ENCODE measurements around the gene TTYH2. TPM values are rescaled to one million over a fixed set of nuclear protein-coding genes. Genes with fewer than 3 reads are reported as not detected.

The TTYH2 gene
- total and polyA plus RNA-seq, 2 of the 4 experiments (the other 2 are of a cell fraction) = 2.3 to 6.8 TPM

- Histone ChIP-seq H2AK9ac (replicated peaks; ENCODE audit: low read depth, low read length, poor library complexity) (no peak overlapping the region), H3K9me1 (ENCODE audit: insufficient read depth, low read length) (no peaks in the 10 kb centered on the region), H3K4me2 (ENCODE audit: low read depth, low read length) (no peak overlapping the region), H3K4me3 (ENCODE audit: insufficient read depth, low read depth, low read length) (no peak overlapping the region), H2BK20ac (ENCODE audit: low read depth, low read length) (no peak overlapping the region), H3K14ac (replicated peaks; ENCODE audit: low read depth, low read length) (no peak overlapping the region), H3K4ac (ENCODE audit: low read depth, low read length) (no peak overlapping the region), H3K56ac (ENCODE audit: extremely low read depth, insufficient read depth, low read length) (no peak overlapping the region), H2BK5ac (ENCODE audit: low read depth, low read length, poor library complexity, severe bottlenecking) (no peak overlapping the region), H4K5ac (ENCODE audit: low read depth, low read length) (no peak overlapping the region), H3K18ac (ENCODE audit: low read depth, low read length) (no peak overlapping the region), H4K20me1 (ENCODE audit: insufficient read depth, low read length) (no peaks in the 10 kb centered on the region), H4K8ac (ENCODE audit: low read depth in 2 of 2, low read length in 2 of 2) (no peak overlapping the region), H3K36me3 (ENCODE audit: control insufficient read depth, insufficient read depth, low read length) (no peaks in the 10 kb centered on the region), H3K4me1 (ENCODE audit: control insufficient read depth, insufficient read depth, low read length) (no peaks in the 10 kb centered on the region), H2AFZ (replicated peaks; ENCODE audit: low read length, poor library complexity) (no peak overlapping the region), H3K27ac (ENCODE audit: insufficient read depth, low read length) (no peak overlapping the region), H3K23ac (ENCODE audit: low read depth, low read length) (no peak overlapping the region), H2BK15ac (ENCODE audit: low read depth, low read length) (no peak overlapping the region), H2BK120ac (ENCODE audit: low read depth, low read length) (no peak overlapping the region), H3K79me1 (ENCODE audit: low read depth in 1 of 2, low read length in 2 of 2) (no peaks in the 10 kb centered on the region), H4K91ac (ENCODE audit: insufficient read depth, low read depth, low read length) (no peak overlapping the region), H3K9ac (ENCODE audit: low read depth, low read length) (no peak overlapping the region), H3K27me3 (ENCODE audit: control insufficient read depth, insufficient read depth, low read length) (no peaks in the 10 kb centered on the region), H3K9me3 (ENCODE audit: control insufficient read depth, insufficient read depth, low read length) (no peaks in the 10 kb centered on the region), H2AK5ac (ENCODE audit: low read depth, low read length) (no peak overlapping the region)
- ChIA-PET POLR2A (ENCODE audit: unreplicated experiment) (no interaction called here), CTCF (no interaction called here)
- WGBS, 2 experiments (ENCODE audit: extremely low coverage in 2 of 2, insufficient read length in 1 of 2) = 60% methylated on average over 2 of the region's 11 CpGs; no CpG with 5 or more reads in 1 of the 2 experiments
- ATAC-seq (ENCODE audit: low read depth) (no peak), DNase-seq (no peak)
- TF ChIP-seq CHD1 (IDR thresholded peaks at IDR 0.05; ENCODE audit: low read depth, low read length) = no peak
- TF ChIP-seq MXI1 (IDR thresholded peaks at IDR 0.05; ENCODE audit: borderline replicate concordance, low read depth, low read length) = no peak
- no peak for TF ChIP-seq POLR2A (IDR thresholded peaks at IDR 0.05; ENCODE audit: low read depth, low read length)
- TF ChIP-seq SMC3 (IDR thresholded peaks at IDR 0.05; ENCODE audit: low read depth, low read length) = no peak
- TF ChIP-seq RAD21 (IDR thresholded peaks at IDR 0.05; ENCODE audit: low read length) = no peak
- TF ChIP-seq MAZ (IDR thresholded peaks at IDR 0.05; ENCODE audit: borderline replicate concordance, low read depth, low read length) = no peak
- TF ChIP-seq, protein P1, sequence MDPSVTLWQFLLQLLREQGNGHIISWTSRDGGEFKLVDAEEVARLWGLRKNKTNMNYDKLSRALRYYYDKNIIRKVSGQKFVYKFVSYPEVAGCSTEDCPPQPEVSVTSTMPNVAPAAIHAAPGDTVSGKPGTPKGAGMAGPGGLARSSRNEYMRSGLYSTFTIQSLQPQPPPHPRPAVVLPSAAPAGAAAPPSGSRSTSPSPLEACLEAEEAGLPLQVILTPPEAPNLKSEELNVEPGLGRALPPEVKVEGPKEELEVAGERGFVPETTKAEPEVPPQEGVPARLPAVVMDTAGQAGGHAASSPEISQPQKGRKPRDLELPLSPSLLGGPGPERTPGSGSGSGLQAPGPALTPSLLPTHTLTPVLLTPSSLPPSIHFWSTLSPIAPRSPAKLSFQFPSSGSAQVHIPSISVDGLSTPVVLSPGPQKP (IDR thresholded peaks at IDR 0.05; ENCODE audit: borderline replicate concordance, low read depth, low read length) = no peak
- TF ChIP-seq BHLHE40 (IDR thresholded peaks at IDR 0.05; ENCODE audit: low read depth, low read length) = no peak
- TF ChIP-seq, protein P2, sequence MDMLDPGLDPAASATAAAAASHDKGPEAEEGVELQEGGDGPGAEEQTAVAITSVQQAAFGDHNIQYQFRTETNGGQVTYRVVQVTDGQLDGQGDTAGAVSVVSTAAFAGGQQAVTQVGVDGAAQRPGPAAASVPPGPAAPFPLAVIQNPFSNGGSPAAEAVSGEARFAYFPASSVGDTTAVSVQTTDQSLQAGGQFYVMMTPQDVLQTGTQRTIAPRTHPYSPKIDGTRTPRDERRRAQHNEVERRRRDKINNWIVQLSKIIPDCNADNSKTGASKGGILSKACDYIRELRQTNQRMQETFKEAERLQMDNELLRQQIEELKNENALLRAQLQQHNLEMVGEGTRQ (IDR thresholded peaks at IDR 0.05; ENCODE audit: low read depth, low read length) = no peak
- no peak for TF ChIP-seq MAFK (IDR thresholded peaks at IDR 0.05; ENCODE audit: low read depth, low read length)
- TF ChIP-seq FOS (IDR thresholded peaks at IDR 0.05; ENCODE audit: low read depth, low read length) = no peak
- TF ChIP-seq, protein P3, sequence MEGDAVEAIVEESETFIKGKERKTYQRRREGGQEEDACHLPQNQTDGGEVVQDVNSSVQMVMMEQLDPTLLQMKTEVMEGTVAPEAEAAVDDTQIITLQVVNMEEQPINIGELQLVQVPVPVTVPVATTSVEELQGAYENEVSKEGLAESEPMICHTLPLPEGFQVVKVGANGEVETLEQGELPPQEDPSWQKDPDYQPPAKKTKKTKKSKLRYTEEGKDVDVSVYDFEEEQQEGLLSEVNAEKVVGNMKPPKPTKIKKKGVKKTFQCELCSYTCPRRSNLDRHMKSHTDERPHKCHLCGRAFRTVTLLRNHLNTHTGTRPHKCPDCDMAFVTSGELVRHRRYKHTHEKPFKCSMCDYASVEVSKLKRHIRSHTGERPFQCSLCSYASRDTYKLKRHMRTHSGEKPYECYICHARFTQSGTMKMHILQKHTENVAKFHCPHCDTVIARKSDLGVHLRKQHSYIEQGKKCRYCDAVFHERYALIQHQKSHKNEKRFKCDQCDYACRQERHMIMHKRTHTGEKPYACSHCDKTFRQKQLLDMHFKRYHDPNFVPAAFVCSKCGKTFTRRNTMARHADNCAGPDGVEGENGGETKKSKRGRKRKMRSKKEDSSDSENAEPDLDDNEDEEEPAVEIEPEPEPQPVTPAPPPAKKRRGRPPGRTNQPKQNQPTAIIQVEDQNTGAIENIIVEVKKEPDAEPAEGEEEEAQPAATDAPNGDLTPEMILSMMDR (conservative IDR thresholded peaks at IDR 0.05; ENCODE audit: low read depth, low read length) = no peak
- TF ChIP-seq RCOR1 (IDR thresholded peaks at IDR 0.05; ENCODE audit: insufficient replicate concordance, low read length) = no peak
- no peak for TF ChIP-seq NFE2L2 (IDR thresholded peaks at IDR 0.05; ENCODE audit: low read depth, low read length)
- BruUV-seq (replicated peaks) = no TSS peak
- in situ Hi-C loops (cut with MboI; ENCODE audit: low sequenced_read_pairs) = no loop called here
- intact Hi-C loops (cut with micrococcal nuclease) = no loop called here
- dilution Hi-C loops (cut with HindIII; ENCODE audit: low sequenced_read_pairs, unreplicated experiment) = no loop called here
These were observed 76.3 kb downstream of the TTYH2 start for GRCh38 chr17:74289688-74290087.
